HL-60 (cell line): ENCODE measurements around the gene DMD.

Experiments
- CTCF ChIP-seq: IDR thresholded peaks from one replicate; pipeline ENCODE4 v1.5.1; 2011; ENCODE audit warnings: low read length, control low read depth, inconsistent platforms; ENCODE audit not compliant: insufficient read depth
- GABPA ChIP-seq: IDR thresholded peaks from 2 replicates; pipeline ENCODE4 v1.6.1; 2012; ENCODE audit warnings: low read depth
- POLR2AphosphoS5 ChIP-seq: IDR thresholded peaks from 2 replicates; pipeline ENCODE4 v1.6.1; 2012; ENCODE audit warnings: low read depth
- REST ChIP-seq: IDR thresholded peaks from 2 replicates; pipeline ENCODE4 v1.6.1; 2012; ENCODE audit warnings: low read depth; ENCODE audit not compliant: insufficient replicate concordance
- SPI1 ChIP-seq: IDR thresholded peaks from 2 replicates; pipeline ENCODE4 v1.6.1; 2012; ENCODE audit warnings: low read depth, mild to moderate bottlenecking, borderline replicate concordance

- TF ChIP-seq CTCF (no peak), REST (no peak), POLR2AphosphoS5 (no peak), GABPA (no peak), SPI1 (no peak)
Observed at GRCh38 chrX:31854716-31855115, 1356.6 kb downstream of the DMD start.
